GM18498 (cell line): ENCODE results near the gene MRPL11.
"Not testable (repeated sequence)": the region's sequence is repeated elsewhere in the genome, so short reads cannot be mapped to it uniquely, and the experiment has no call there.

ENCODE experiments used
- ATAC-seq: cut with Tn5 transposase; IDR thresholded peaks from one replicate; pipeline ENCODE4 v1.9.1; 2021; ENCODE audit warnings: mild to moderate bottlenecking, moderate library complexity; ENCODE audit not compliant: unreplicated experiment

MRPL11 gene

GRCh38 chr11:66467756-66468155 is 29.1 kb upstream of the MRPL11 start:
- no peak for ATAC-seq

- peak; percentile 44 for ATAC-seq
These were observed 28.5 kb upstream of the MRPL11 start for GRCh38 chr11:66467034-66467659.

GRCh38 chr11:66466225-66467033 is 27.8 kb upstream of the MRPL11 start, which contains the start of gene PELI3:
Gene PELI3 (plus strand): TSS chr11:66466905. CDS start chr11:66468129, 1,224 bp downstream.
- peak; percentile 88 for ATAC-seq

- no peak for ATAC-seq
These were observed 27.0 kb upstream of the MRPL11 start for GRCh38 chr11:66465373-66466224.

GRCh38 chr11:66464916-66465315 is 26.3 kb upstream of the MRPL11 start:
- ATAC-seq, result no peak

- ATAC-seq, result not testable (repeated sequence)
These were observed 25.5 kb upstream of the MRPL11 start for GRCh38 chr11:66464116-66464515.

- ATAC-seq, result no peak
These were observed 24.3 kb upstream of the MRPL11 start for GRCh38 chr11:66462911-66463310.

- no peak for ATAC-seq
These were observed 23.4 kb upstream of the MRPL11 start for GRCh38 chr11:66462010-66462409.

- ATAC-seq, result no peak
These were observed 20.6 kb upstream of the MRPL11 start for GRCh38 chr11:66459138-66459778.

- no peak for ATAC-seq
These were observed 19.2 kb upstream of the MRPL11 start for GRCh38 chr11:66457826-66458225.

- ATAC-seq, result no peak
These were observed 16.2 kb upstream of the MRPL11 start for GRCh38 chr11:66454828-66455227.

GRCh38 chr11:66454247-66454646 is 15.6 kb upstream of the MRPL11 start:
- ATAC-seq, result no peak

- no peak for ATAC-seq
These were observed 13.0 kb upstream of the MRPL11 start for GRCh38 chr11:66451663-66452062.

- no peak for ATAC-seq
These were observed 11.9 kb upstream of the MRPL11 start for GRCh38 chr11:66450560-66450959.

GRCh38 chr11:66448523-66448922 is 9.9 kb upstream of the MRPL11 start:
- ATAC-seq, result no peak

- ATAC-seq, result no peak
These were observed 8.4 kb upstream of the MRPL11 start for GRCh38 chr11:66447012-66447411.

- ATAC-seq, result no peak
These were observed 5.0 kb upstream of the MRPL11 start for GRCh38 chr11:66443602-66444001.

GRCh38 chr11:66440940-66441282 is 2.3 kb upstream of the MRPL11 start:
- ATAC-seq, result not testable (repeated sequence)

- not testable (repeated sequence) for ATAC-seq
These were observed 1.7 kb upstream of the MRPL11 start for GRCh38 chr11:66440101-66440939.

GRCh38 chr11:66437979-66438503 is 607 bp downstream of the MRPL11 start:
- ATAC-seq, result peak; percentile 11
